Measurements from ENCODE around the gene TLE1. TPM values are rescaled to one million over a fixed set of nuclear protein-coding genes. Genes with fewer than 3 reads are reported as not detected.

The TLE1 gene
- total RNA-seq, 2 experiments from 2014 or later = 0.07 to 0.23 TPM

GRCh38 chr9:81591791-81592190, 97.6 kb downstream of the TLE1 start:
- POLR2A ChIA-PET = no interaction called here
- CTCF ChIA-PET = no interaction called here
- no peak overlapping the region for H3K27ac Mint-ChIP-seq
- H3K4me1 Mint-ChIP-seq = no peaks in the 10 kb centered on the region
- no peak overlapping the region for H3K4me3 Mint-ChIP-seq
- peaks cover 7% of the 10 kb centered on the region for H3K27me3 Mint-ChIP-seq
- no peak for ATAC-seq
- H3K36me3 Mint-ChIP-seq (ENCODE audit: low read depth) = no peaks in the 10 kb centered on the region
- intact Hi-C loops (cut with DNase I, micrococcal nuclease) = no loop called here
- DNase-seq = no peak
- H3K9me3 Mint-ChIP-seq (ENCODE audit: low read depth) = no peaks in the 10 kb centered on the region

DNA sequence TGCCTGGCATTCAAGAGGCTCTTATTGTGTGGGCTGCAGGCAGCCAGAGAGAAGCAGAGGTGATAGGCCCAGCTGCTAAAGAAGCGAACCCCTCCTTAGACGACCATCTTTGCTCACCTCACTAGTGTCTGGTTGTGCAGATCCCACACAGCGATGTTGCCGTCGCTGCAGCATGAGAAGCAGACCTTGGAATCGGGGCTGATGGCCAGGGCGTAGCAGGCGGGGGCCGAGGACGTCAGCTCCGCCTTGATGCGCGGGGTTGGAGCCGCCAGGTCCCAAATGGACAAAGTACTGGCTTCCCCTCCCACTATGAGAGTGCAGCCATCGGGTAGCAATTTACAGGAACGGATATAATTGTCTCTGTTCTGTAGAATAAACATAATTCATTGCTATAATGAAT, 98.7 kb downstream of the TLE1 start:
- no peak overlapping the region for H3K4me3 Mint-ChIP-seq
- ChIA-PET POLR2A (no interaction called here), CTCF (no interaction called here)
- DNase-seq = no peak
- no peaks in the 10 kb centered on the region for H3K4me1 Mint-ChIP-seq
- intact Hi-C loops (cut with DNase I, micrococcal nuclease) = no loop called here
- H3K27me3 Mint-ChIP-seq = peaks cover 4% of the 10 kb centered on the region
- H3K27ac Mint-ChIP-seq = no peak overlapping the region
- H3K36me3 Mint-ChIP-seq (ENCODE audit: low read depth) = no peaks in the 10 kb centered on the region
- ATAC-seq = no peak
- H3K9me3 Mint-ChIP-seq (ENCODE audit: low read depth) = no peaks in the 10 kb centered on the region

GRCh38 chr9:81589819-81590218, 99.5 kb downstream of the TLE1 start:
- no peaks in the 10 kb centered on the region for H3K4me1 Mint-ChIP-seq
- POLR2A ChIA-PET = no interaction called here

GRCh38 chr9:81589392-81589791, 100.0 kb downstream of the TLE1 start:
- Mint-ChIP-seq H3K4me1 (no peaks in the 10 kb centered on the region), H3K27ac (no peak overlapping the region), H3K27me3 (peaks cover 4% of the 10 kb centered on the region), H3K9me3 (ENCODE audit: low read depth) (no peaks in the 10 kb centered on the region), H3K36me3 (ENCODE audit: low read depth) (no peaks in the 10 kb centered on the region), H3K4me3 (no peak overlapping the region)
- ChIA-PET CTCF (no interaction called here), POLR2A (no interaction called here)
- intact Hi-C loops (cut with DNase I, micrococcal nuclease) = no loop called here
- no peak for DNase-seq
- no peak for ATAC-seq

More at GRCh38 chr9:81589819-81590218, 99.5 kb downstream of the TLE1 start:
- H3K27me3 Mint-ChIP-seq = peaks cover 4% of the 10 kb centered on the region
- no peak overlapping the region for H3K27ac Mint-ChIP-seq
- CTCF ChIA-PET = no interaction called here
- ATAC-seq = no peak
- H3K36me3 Mint-ChIP-seq (ENCODE audit: low read depth) = no peaks in the 10 kb centered on the region
- intact Hi-C loops (cut with DNase I, micrococcal nuclease) = no loop called here
- H3K9me3 Mint-ChIP-seq (ENCODE audit: low read depth) = no peaks in the 10 kb centered on the region
- H3K4me3 Mint-ChIP-seq = no peak overlapping the region
- DNase-seq = no peak

GRCh38 chr9:81588148-81588871, 101.0 kb downstream of the TLE1 start:
- Mint-ChIP-seq H3K4me1 (no peaks in the 10 kb centered on the region), H3K27ac (no peak overlapping the region), H3K4me3 (no peak overlapping the region), H3K27me3 (peaks cover 4% of the 10 kb centered on the region), H3K9me3 (ENCODE audit: low read depth) (no peaks in the 10 kb centered on the region), H3K36me3 (ENCODE audit: low read depth) (no peaks in the 10 kb centered on the region)
- intact Hi-C loops (cut with DNase I, micrococcal nuclease) = no loop called here
- ChIA-PET POLR2A (no interaction called here), CTCF (no interaction called here)
- DNase-seq (no peak), ATAC-seq (no peak)

- intact Hi-C loops (cut with DNase I, micrococcal nuclease) = no loop called here
- Mint-ChIP-seq H3K4me1 (no peaks in the 10 kb centered on the region), H3K36me3 (ENCODE audit: low read depth) (no peaks in the 10 kb centered on the region), H3K4me3 (no peak overlapping the region), H3K27ac (no peak overlapping the region), H3K9me3 (ENCODE audit: low read depth) (no peaks in the 10 kb centered on the region), H3K27me3 (no peaks in the 10 kb centered on the region)
- no peak for DNase-seq
- no peak for ATAC-seq
- ChIA-PET POLR2A (no interaction called here), CTCF (no interaction called here)
These were observed 102.6 kb downstream of the TLE1 start for GRCh38 chr9:81586786-81587185.

- ATAC-seq = no peak
- no peaks in the 10 kb centered on the region for H3K36me3 Mint-ChIP-seq (ENCODE audit: low read depth)
- POLR2A ChIA-PET = no interaction called here
These were observed 104.1 kb downstream of the TLE1 start for GRCh38 chr9:81585191-81585763.

GRCh38 chr9:81584099-81584498, 105.2 kb downstream of the TLE1 start:
- Mint-ChIP-seq H3K4me1 (no peaks in the 10 kb centered on the region), H3K4me3 (no peak overlapping the region), H3K27ac (no peak overlapping the region), H3K9me3 (ENCODE audit: low read depth) (no peaks in the 10 kb centered on the region), H3K27me3 (no peaks in the 10 kb centered on the region), H3K36me3 (ENCODE audit: low read depth) (no peaks in the 10 kb centered on the region)
- POLR2A ChIA-PET = no interaction called here
- ATAC-seq (no peak), DNase-seq (no peak)
- intact Hi-C loops (cut with DNase I, micrococcal nuclease) = no loop called here
- CTCF ChIA-PET = no interaction called here

More at GRCh38 chr9:81585191-81585763, 104.1 kb downstream of the TLE1 start:
- Mint-ChIP-seq H3K9me3 (ENCODE audit: low read depth) (no peaks in the 10 kb centered on the region), H3K27ac (no peak overlapping the region), H3K27me3 (no peaks in the 10 kb centered on the region), H3K4me1 (no peaks in the 10 kb centered on the region), H3K4me3 (no peak overlapping the region)
- CTCF ChIA-PET = no interaction called here
- intact Hi-C loops (cut with DNase I, micrococcal nuclease) = no loop called here
- DNase-seq = no peak

- CTCF ChIA-PET = no interaction called here
- intact Hi-C loops (cut with DNase I, micrococcal nuclease) = no loop called here
These were observed 107.4 kb downstream of the TLE1 start for GRCh38 chr9:81581986-81582385.

DNA sequence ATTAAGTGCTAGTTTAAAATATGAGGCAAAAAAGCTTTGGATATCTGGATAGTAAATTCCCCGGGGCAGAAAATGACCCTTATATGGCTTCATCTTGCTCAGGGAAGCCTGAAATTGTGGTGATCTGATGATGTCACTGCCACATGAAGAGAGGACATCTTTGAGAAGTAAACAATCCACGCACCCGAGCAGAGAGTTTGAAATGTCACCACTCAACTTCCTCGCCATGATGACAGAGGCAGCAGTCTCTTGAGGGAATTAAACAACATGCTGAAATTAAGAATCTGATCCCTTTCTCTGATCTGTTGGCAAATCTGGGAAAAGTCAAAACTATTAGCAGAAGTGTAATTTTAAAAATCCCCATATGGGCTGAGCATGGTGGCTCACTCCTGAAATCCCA, 110.0 kb downstream of the TLE1 start:
- ATAC-seq (no peak), DNase-seq (no peak)
- no peaks in the 10 kb centered on the region for H3K9me3 Mint-ChIP-seq (ENCODE audit: low read depth)
- ChIA-PET POLR2A (no interaction called here), CTCF (no interaction called here)
- H3K4me1 Mint-ChIP-seq = no peaks in the 10 kb centered on the region
- intact Hi-C loops (cut with DNase I, micrococcal nuclease) = no loop called here
- no peaks in the 10 kb centered on the region for H3K36me3 Mint-ChIP-seq (ENCODE audit: low read depth)
- no peaks in the 10 kb centered on the region for H3K27me3 Mint-ChIP-seq
- H3K4me3 Mint-ChIP-seq = no peak overlapping the region
- H3K27ac Mint-ChIP-seq = no peak overlapping the region

More at GRCh38 chr9:81581986-81582385, 107.4 kb downstream of the TLE1 start:
- Mint-ChIP-seq H3K9me3 (ENCODE audit: low read depth) (no peaks in the 10 kb centered on the region), H3K27ac (no peak overlapping the region), H3K4me1 (no peaks in the 10 kb centered on the region), H3K27me3 (no peaks in the 10 kb centered on the region), H3K36me3 (ENCODE audit: low read depth) (no peaks in the 10 kb centered on the region), H3K4me3 (no peak overlapping the region)
- ATAC-seq = no peak
- POLR2A ChIA-PET = no interaction called here
- DNase-seq = no peak

DNA sequence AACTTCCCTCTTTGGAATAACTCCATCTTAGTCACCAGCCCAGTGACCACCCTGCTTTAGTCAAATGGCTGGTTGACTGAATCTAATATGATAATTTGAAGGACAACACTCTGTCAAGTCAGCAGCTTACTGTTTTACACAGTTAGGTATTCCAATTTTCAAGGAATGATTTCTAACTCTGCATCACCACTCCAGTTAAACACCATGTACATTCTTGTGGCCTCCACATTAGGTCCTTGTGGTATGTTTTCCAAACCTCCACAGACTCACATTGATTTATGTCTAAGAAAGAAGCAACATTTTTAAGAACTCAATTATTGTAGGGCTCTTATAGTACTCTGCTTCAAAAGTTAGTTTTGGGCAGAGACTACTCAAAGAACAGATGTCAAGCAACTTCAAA, 110.7 kb downstream of the TLE1 start:
- Mint-ChIP-seq H3K36me3 (ENCODE audit: low read depth) (no peaks in the 10 kb centered on the region), H3K4me3 (no peak overlapping the region), H3K4me1 (no peaks in the 10 kb centered on the region), H3K27ac (no peak overlapping the region), H3K9me3 (ENCODE audit: low read depth) (no peaks in the 10 kb centered on the region), H3K27me3 (no peaks in the 10 kb centered on the region)
- intact Hi-C loops (cut with DNase I, micrococcal nuclease) = no loop called here
- no peak for ATAC-seq
- ChIA-PET CTCF (no interaction called here), POLR2A (no interaction called here)
- DNase-seq = no peak

DNA sequence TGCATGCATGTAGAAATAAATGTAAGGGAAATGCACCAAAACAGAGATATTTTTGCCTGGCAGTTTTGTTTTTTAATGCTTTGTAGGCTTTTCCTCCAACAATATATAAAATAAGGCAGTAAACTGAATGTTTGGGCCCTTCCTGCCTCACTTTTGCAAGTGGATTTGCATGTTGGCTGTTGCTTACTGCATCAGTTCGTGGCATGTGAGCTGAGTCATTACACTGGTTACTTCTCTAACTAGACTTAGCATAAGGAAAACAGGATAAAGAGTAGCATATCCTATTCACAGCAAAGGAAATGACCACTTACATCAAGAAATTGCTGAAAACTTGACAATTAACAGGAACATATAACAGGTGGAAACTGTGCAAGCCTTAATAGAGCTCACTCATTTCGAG, 113.4 kb downstream of the TLE1 start:
- no peaks in the 10 kb centered on the region for H3K36me3 Mint-ChIP-seq (ENCODE audit: low read depth)
- H3K4me3 Mint-ChIP-seq = no peak overlapping the region
- POLR2A ChIA-PET = no interaction called here
- no peaks in the 10 kb centered on the region for H3K9me3 Mint-ChIP-seq (ENCODE audit: low read depth)
- no peaks in the 10 kb centered on the region for H3K4me1 Mint-ChIP-seq
- peaks cover 2% of the 10 kb centered on the region for H3K27me3 Mint-ChIP-seq
- intact Hi-C loops (cut with DNase I, micrococcal nuclease) = no loop called here
- ATAC-seq (no peak), DNase-seq (no peak)
- CTCF ChIA-PET = interaction anchor here (0.5 kb wide), 1 partner anchor 1300 kb away, joined by 3 read pairs; no protein-coding TSS in a partner anchor
- H3K27ac Mint-ChIP-seq = no peak overlapping the region
